Activated CD4-positive, alpha-beta T cell treated with anti-CD3 and anti-CD28 coated beads, Interleukin-2, amount 50 U/mL, for 4 hours (primary cell): Measurements from ENCODE around the gene NRXN2.
"Not testable (repeated sequence)": the region's sequence is repeated elsewhere in the genome, so short reads cannot be mapped to it uniquely, and the experiment has no call there.

ENCODE experiments used
- DNase-seq, 2 experiments: peaks; one replicate each; pipeline ENCODE4 v3.0.0-alpha.2; 2020

NRXN2 gene

GRCh38 chr11:64719406-64719805, 3.6 kb downstream of the NRXN2 start:
- DNase-seq, result no peak

GRCh38 chr11:64718780-64719124, 4.2 kb downstream of the NRXN2 start:
- no peak for DNase-seq

- DNase-seq, result no peak
These were observed 4.8 kb downstream of the NRXN2 start for GRCh38 chr11:64718084-64718779.

- no peak for DNase-seq
These were observed 5.8 kb downstream of the NRXN2 start for GRCh38 chr11:64717268-64717578.

GRCh38 chr11:64716473-64717267, 6.3 kb downstream of the NRXN2 start:
- DNase-seq, result no peak

GRCh38 chr11:64715756-64716472, 7.1 kb downstream of the NRXN2 start:
- DNase-seq, result no peak

GRCh38 chr11:64715110-64715509, 7.9 kb downstream of the NRXN2 start:
- no peak for DNase-seq

GRCh38 chr11:64714666-64715065, 8.3 kb downstream of the NRXN2 start:
- no peak for DNase-seq

- DNase-seq, result no peak
These were observed 9.1 kb downstream of the NRXN2 start for GRCh38 chr11:64713781-64714363.

GRCh38 chr11:64713016-64713707, 9.8 kb downstream of the NRXN2 start:
- DNase-seq, result no peak

GRCh38 chr11:64712430-64713015, 10.5 kb downstream of the NRXN2 start:
- DNase-seq, result no peak

GRCh38 chr11:64711956-64712362, 11.0 kb downstream of the NRXN2 start:
- DNase-seq, result no peak

- DNase-seq, result no peak
These were observed 11.7 kb downstream of the NRXN2 start for GRCh38 chr11:64711138-64711955.

- no peak for DNase-seq
These were observed 12.4 kb downstream of the NRXN2 start for GRCh38 chr11:64710418-64711137.

- DNase-seq, result no peak
These were observed 17.5 kb downstream of the NRXN2 start for GRCh38 chr11:64705501-64705900.

- no peak for DNase-seq
These were observed 19.9 kb downstream of the NRXN2 start for GRCh38 chr11:64703048-64703447.

- not testable (repeated sequence) for DNase-seq
These were observed 21.0 kb downstream of the NRXN2 start for GRCh38 chr11:64701956-64702355.

- DNase-seq, result no peak
These were observed 24.6 kb downstream of the NRXN2 start for GRCh38 chr11:64698427-64698826.

- DNase-seq, result no peak
These were observed 25.2 kb downstream of the NRXN2 start for GRCh38 chr11:64697663-64698375.

GRCh38 chr11:64696045-64696444, 27.0 kb downstream of the NRXN2 start:
- no peak for DNase-seq
